Natural killer cell (primary cell): Measurements from ENCODE around the gene GPR146. TPM values are rescaled to one million over a fixed set of nuclear protein-coding genes. Genes with fewer than 3 reads are reported as not detected.
"Not testable (repeated sequence)": the region's sequence is repeated elsewhere in the genome, so short reads cannot be mapped to it uniquely, and the experiment has no call there.

Experiments used
- ATAC-seq, 3 donors: fragments of 150-1000 bp in 2 of 3; fragments of 200-7000 bp in 1 of 3; cut with Tn5 transposase; 1 replicate in 1 of 3; 2 replicates in 2 of 3; pipeline ENCODE4 v1.10.0; 2021; ENCODE audit warnings: mild to moderate bottlenecking in 2 of 3, moderate library complexity in 2 of 3
- DNase-seq, 2 donors: peaks; one replicate each; pipeline versions ENCODE4 v3.0.0 to v3.0.0-alpha.2; 2013 to 2021; ENCODE audit warnings: mixed read lengths in 1 of 2
- H3K27ac ChIP-seq: one replicate; pipeline ENCODE4 v1.5.1; 2013; ENCODE audit warnings: mild to moderate bottlenecking, low read length
- H3K27me3 ChIP-seq: one replicate; pipeline ENCODE4 v1.6.1; 2013; ENCODE audit warnings: low read length; ENCODE audit not compliant: control insufficient read depth, insufficient read depth
- H3K36me3 ChIP-seq: one replicate; pipeline ENCODE4 v1.6.1; 2013; ENCODE audit warnings: low read length; ENCODE audit not compliant: control insufficient read depth, insufficient read depth
- H3K4me1 ChIP-seq: one replicate; pipeline ENCODE4 v1.6.1; 2013; ENCODE audit warnings: low read length; ENCODE audit not compliant: control insufficient read depth, insufficient read depth
- H3K4me3 ChIP-seq: one replicate; pipeline ENCODE4 v1.5.1; 2013; ENCODE audit warnings: low read length
- H3K9me3 ChIP-seq: one replicate; pipeline ENCODE4 v1.6.1; 2013; ENCODE audit warnings: low read length; ENCODE audit not compliant: control insufficient read depth, insufficient read depth
- H3K27ac Mint-ChIP-seq, 2 donors: one replicate each; pipeline ENCODE4 v1.8.0; 2022; ENCODE audit warnings: mild to moderate bottlenecking in 2 of 2, mixed read lengths in 2 of 2, moderate library complexity in 1 of 2
- H3K27me3 Mint-ChIP-seq, 2 donors: one replicate each; pipeline ENCODE4 v1.8.0; 2022; ENCODE audit warnings: low read depth in 2 of 2, mixed read lengths in 2 of 2
- H3K36me3 Mint-ChIP-seq: one replicate; pipeline ENCODE4 v1.8.0; 2022; ENCODE audit warnings: mixed read lengths
- H3K4me1 Mint-ChIP-seq, 2 donors: one replicate each; pipeline ENCODE4 v1.8.0; 2022; ENCODE audit warnings: mixed read lengths in 2 of 2
- H3K4me3 Mint-ChIP-seq: one replicate; pipeline ENCODE4 v1.8.0; 2022; ENCODE audit warnings: mild to moderate bottlenecking, moderate library complexity, mixed read lengths
- H3K9me3 Mint-ChIP-seq, 2 donors: one replicate each; pipeline ENCODE4 v1.8.0; 2022; ENCODE audit warnings: mixed read lengths in 2 of 2
- WGBS: methylation state at CpG from one replicate; pipeline ENCODE4 v1.1.7; 2013; ENCODE audit warnings: missing lambda C conversion rate; ENCODE audit not compliant: insufficient coverage; 5-methylcytosine and 5-hydroxymethylcytosine counted together
- intact Hi-C: fragments of 100-400 bp; cut with micrococcal nuclease; formaldehyde crosslinking; loops from one replicate; pipeline ENCODE4 v1.14.2; 2022
- total RNA-seq, 4 donors: library from RNA; stranded (reverse); fragments of 120-200 nt in 1 of 4; gene quantifications; one replicate each; pipeline versions ENCODE4 v1.2.3 to v1.2.4, GENCODE V29; 2013 to 2022
- TF ChIP-seq, protein P1 (sequence below): fragments of 200-600 bp; IDR thresholded peaks from one replicate; pipeline ENCODE4 v1.8.0; 2022; ENCODE audit warnings: antibody characterized with exemption

GPR146 gene
- total RNA-seq, 3 donors from 2014 or later (not counting 1 experiment from before 2014, with no cell fraction given): 2.3 to 4.5 (median 2.5) TPM

DNA sequence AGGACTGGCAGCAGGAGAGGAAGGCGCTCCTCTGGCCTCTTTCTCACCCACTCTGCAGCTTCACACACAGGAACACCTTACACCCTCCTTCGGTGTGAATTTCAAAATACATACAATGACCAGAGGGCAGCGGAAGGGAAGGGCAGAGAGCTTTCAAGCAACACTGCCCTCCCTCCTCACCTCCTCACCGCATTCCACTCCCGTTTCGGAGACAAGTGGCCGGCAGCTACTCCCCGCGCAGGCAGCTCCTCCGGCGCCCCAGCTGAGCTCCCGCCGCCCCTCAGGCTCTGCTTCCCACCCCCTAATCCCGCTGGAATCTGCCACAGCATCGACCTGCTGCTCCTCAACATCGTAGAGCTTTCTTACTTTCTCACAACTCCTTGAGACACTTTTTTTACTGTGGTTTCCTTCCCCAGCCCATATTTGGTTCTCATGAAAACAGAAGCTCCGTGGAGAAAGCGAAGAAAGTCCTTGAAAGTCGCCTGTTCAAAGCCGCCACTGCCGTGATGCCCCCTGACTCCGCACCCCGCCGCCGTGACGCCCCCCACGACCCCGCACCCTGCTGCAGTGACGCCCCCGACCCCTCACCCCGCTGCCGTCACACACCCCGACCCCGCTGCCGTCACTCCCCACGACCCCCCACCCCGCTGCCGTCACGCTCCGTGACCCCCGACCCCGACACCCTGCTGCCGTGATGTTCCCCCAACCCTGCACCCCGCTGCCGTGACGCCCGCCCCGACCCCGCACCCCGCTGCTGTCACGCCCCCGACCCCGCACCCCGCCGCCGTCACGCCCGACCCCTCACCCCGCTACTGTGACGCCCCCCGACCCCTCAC is 29.0 kb downstream of the GPR146 start:
- Mint-ChIP-seq H3K36me3 (no peaks in the 10 kb centered on the region), H3K4me3 (peak overlapping the region; percentile 87), H3K27me3 (peaks cover 0 to 4% of the 10 kb centered on the region in 2 donors), H3K4me1 (peaks cover 9 to 13% of the 10 kb centered on the region in 2 donors), H3K9me3 (no peaks in the 10 kb centered on the region), H3K27ac (peak overlapping the region in 1 of 2 donors; percentile 81)
- Histone ChIP-seq H3K36me3 (no peaks in the 10 kb centered on the region), H3K27me3 (no peaks in the 10 kb centered on the region), H3K4me3 (no peak overlapping the region), H3K4me1 (peaks cover 13% of the 10 kb centered on the region), H3K27ac (no peak overlapping the region), H3K9me3 (no peaks in the 10 kb centered on the region)
- intact Hi-C loops: no loop called here
- ATAC-seq (peak in 2 of 3 donors; percentile 15 to 68), DNase-seq (no peak)
- TF ChIP-seq, protein P1, sequence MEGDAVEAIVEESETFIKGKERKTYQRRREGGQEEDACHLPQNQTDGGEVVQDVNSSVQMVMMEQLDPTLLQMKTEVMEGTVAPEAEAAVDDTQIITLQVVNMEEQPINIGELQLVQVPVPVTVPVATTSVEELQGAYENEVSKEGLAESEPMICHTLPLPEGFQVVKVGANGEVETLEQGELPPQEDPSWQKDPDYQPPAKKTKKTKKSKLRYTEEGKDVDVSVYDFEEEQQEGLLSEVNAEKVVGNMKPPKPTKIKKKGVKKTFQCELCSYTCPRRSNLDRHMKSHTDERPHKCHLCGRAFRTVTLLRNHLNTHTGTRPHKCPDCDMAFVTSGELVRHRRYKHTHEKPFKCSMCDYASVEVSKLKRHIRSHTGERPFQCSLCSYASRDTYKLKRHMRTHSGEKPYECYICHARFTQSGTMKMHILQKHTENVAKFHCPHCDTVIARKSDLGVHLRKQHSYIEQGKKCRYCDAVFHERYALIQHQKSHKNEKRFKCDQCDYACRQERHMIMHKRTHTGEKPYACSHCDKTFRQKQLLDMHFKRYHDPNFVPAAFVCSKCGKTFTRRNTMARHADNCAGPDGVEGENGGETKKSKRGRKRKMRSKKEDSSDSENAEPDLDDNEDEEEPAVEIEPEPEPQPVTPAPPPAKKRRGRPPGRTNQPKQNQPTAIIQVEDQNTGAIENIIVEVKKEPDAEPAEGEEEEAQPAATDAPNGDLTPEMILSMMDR: no peak
- WGBS: 33% methylated on average over 41 of the region's 61 CpGs

DNA sequence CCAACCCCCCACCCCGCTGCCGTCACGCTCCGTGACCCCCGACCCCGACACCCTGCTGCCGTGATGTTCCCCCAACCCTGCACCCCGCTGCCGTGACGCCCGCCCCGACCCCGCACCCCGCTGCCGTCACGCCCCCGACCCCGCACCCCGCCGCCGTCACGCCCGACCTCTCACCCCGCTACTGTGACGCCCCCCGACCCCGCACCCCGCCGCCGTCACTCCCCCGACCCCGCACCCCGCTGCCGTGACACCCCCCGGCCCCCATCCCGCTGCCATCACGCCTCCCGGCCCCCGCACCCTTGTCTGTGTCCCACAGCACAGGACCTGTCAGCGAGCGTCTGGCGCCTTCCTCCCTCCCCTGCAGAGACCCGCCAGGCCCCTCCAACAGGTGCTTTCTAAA is 29.7 kb downstream of the GPR146 start:
- 92% methylated on average over 24 of the region's 43 CpGs for WGBS
- DNase-seq, intact Hi-C loops, H3K9me3 ChIP-seq, H3K9me3 Mint-ChIP-seq, H3K4me3 ChIP-seq, H3K36me3 Mint-ChIP-seq, H3K27ac ChIP-seq, H3K27me3 Mint-ChIP-seq, ATAC-seq, H3K27ac Mint-ChIP-seq, H3K36me3 ChIP-seq, H3K27me3 ChIP-seq: not testable (repeated sequence)
- peaks cover 9 to 13% of the 10 kb centered on the region in 2 donors for H3K4me1 Mint-ChIP-seq
- peaks cover 16% of the 10 kb centered on the region for H3K4me1 ChIP-seq
- H3K4me3 Mint-ChIP-seq: peak overlapping the region; percentile 31

DNA sequence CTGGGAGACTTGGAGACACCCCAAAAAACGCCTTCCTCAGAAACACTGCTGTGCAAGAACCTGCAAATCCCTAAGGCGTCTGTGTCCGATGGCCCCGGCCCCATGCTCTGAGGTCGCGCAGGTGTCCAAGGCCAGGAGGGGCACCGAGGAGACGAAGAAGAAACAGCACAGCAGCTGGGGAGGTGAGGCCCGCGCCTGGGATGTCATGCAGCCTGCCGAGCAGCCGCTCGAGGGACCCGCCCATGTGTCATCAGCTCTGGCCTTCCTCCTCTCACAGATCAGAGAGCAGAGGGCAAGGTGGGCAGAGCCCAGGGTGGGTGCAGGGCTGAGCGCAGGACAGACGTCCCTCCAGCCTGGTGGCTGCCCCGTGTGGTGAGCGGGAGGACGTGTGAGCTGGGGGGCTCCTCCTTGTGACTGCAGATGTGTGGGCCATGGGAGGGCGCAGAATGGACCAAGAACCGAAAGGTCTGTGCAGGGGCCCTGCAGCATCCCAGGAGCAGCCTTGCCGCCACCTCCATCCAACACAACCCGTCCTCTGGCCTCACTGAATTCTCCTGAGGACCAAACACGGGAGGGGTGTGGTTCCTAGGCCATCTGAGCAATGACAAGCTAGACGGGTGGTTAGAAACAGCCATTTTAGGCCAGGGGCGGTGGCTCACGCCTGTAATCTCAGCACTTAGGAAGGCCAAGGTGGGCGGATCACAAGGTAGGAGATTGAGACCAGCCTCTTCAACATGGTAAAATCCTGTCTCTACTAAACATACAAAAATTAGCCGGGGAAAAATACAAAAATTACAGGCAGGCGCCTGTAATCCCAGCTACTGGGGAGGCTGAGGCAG is 30.5 kb downstream of the GPR146 start:
- Mint-ChIP-seq H3K4me3 (no peak overlapping the region), H3K36me3 (no peaks in the 10 kb centered on the region), H3K27ac (no peak overlapping the region), H3K27me3 (peaks cover 0 to 4% of the 10 kb centered on the region in 2 donors), H3K4me1 (peaks cover 9 to 13% of the 10 kb centered on the region in 2 donors), H3K9me3 (no peaks in the 10 kb centered on the region)
- H3K36me3 ChIP-seq: no peaks in the 10 kb centered on the region
- no peaks in the 10 kb centered on the region for H3K9me3 ChIP-seq
- WGBS: 93% methylated on average over 30 of the region's 30 CpGs
- ATAC-seq (no peak), DNase-seq (no peak)
- intact Hi-C loops: no loop called here
- TF ChIP-seq, protein P1: no peak
- H3K4me3 ChIP-seq: no peak overlapping the region
- no peak overlapping the region for H3K27ac ChIP-seq
- H3K27me3 ChIP-seq: no peaks in the 10 kb centered on the region
- H3K4me1 ChIP-seq: peaks cover 16% of the 10 kb centered on the region
